ENCODE data around the gene RDH8.
A peak's percentile ranks its signal among the peaks of the same experiment; 100 is the strongest.
"Not testable (repeated sequence)": the region's sequence is repeated elsewhere in the genome, so short reads cannot be mapped to it uniquely, and the experiment has no call there.

The RDH8 gene

GRCh38 chr19:10005632-10006334 lies 7.5 kb upstream of the RDH8 start:
- no peak for DNase-seq (ENCODE audit: low read depth in 2 of 2)

GRCh38 chr19:10006335-10006708 lies 7.0 kb upstream of the RDH8 start:
- DNase-seq (ENCODE audit: low read depth in 2 of 2) = peak in 1 of 2 donors; percentile 17

GRCh38 chr19:10006752-10007323 lies 6.4 kb upstream of the RDH8 start:
- no peak for DNase-seq (ENCODE audit: low read depth in 2 of 2)

GRCh38 chr19:10007371-10008183 lies 5.7 kb upstream of the RDH8 start:
- no peak for DNase-seq (ENCODE audit: low read depth in 2 of 2)

- DNase-seq (ENCODE audit: low read depth in 2 of 2) = no peak
Observed at GRCh38 chr19:10008184-10008765, 5.0 kb upstream of the RDH8 start.

DNA sequence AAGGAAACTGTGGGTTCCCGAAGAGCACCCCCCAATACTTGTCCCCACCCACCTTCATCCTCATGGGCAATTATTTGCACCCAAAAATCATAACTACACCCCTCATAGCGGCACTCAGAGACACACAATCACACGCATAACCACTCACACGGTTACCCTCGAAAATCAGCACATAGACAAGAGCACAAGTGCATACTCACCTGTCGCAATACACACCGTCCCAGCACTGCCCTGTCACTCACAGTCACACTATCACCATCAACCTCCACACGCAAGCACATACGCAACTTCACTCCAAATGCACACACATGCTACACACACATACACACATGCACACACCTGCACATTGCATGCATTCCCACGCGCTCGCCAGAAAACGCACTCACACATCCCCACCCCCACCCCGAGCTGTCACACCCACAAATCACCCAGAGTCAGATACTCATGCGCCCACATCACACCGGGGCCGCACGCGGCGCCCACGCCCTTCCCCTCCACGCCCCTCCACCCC lies 3.5 kb upstream of the RDH8 start:
- no peak for DNase-seq (ENCODE audit: low read depth in 2 of 2)

- no peak for DNase-seq (ENCODE audit: low read depth in 2 of 2)
Observed at GRCh38 chr19:10010247-10010691, 3.0 kb upstream of the RDH8 start, which contains the start of gene COL5A3. TSS of gene COL5A3 (minus strand) at chr19:10010504. CDS start at chr19:10010385, 119 bp downstream.

GRCh38 chr19:10010939-10011338 lies 2.3 kb upstream of the RDH8 start:
- DNase-seq (ENCODE audit: low read depth in 2 of 2) = no peak

DNA sequence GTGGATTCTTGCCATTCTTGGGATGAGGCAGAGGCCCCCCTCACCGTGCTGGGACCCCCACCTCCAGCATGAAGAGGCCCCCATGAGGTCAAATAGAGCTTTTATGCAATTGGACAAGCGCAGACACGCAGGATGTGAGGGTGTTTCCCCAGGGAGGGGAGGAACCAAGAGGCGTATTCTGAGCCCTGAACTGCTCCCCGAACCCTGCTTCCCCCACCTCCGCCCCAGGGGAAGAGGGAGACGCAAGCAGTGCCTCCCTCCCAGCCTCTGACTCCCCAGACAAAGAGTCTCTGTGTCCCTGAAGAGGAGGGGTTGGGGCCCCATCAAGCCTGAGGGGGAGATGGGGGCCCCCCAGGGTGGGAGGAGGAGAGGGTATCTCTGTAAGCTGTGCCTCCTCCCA lies 1.3 kb upstream of the RDH8 start:
- no peak for DNase-seq (ENCODE audit: low read depth in 2 of 2)

DNA sequence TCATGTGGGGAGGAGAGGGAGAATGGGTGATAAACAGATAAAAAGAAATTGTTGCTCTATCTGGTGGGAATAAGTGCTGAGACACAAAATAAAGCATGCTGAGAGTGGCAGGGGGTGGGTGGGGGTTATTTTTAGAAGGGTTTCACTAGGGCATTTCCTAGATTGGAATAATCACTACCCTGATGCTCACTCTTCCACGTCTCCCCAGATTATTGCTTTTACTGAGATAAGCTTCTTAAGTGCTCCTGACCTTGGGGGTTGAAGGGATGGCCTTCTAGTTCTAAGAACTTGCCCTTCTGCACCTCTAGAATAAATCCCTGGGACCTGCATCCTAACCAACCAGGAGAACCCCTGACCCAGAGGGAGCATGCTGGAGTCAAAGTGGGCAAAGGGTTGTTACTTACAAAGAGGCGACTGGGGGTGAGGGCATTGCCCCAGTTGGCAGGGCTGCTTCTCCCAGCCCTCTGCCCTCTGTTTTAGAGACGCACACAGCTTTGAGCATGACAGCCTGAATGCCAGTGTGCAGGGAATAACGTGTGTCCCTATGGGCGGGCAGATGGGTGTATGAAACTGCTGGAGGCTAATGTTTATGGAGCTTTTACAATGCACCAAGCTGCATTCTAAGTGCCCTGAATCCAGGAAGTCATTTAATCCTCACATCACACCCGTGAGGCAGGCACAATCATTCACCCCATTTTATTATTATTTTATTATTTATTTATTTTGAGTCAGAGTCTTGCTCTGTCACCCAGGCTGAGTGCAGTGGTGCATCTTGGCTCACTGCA lies 743 bp downstream of the RDH8 start:
- no peak for DNase-seq (ENCODE audit: low read depth in 2 of 2)

GRCh38 chr19:10018263-10018662 lies 5.0 kb downstream of the RDH8 start:
- DNase-seq (ENCODE audit: low read depth in 2 of 2) = no peak

DNA sequence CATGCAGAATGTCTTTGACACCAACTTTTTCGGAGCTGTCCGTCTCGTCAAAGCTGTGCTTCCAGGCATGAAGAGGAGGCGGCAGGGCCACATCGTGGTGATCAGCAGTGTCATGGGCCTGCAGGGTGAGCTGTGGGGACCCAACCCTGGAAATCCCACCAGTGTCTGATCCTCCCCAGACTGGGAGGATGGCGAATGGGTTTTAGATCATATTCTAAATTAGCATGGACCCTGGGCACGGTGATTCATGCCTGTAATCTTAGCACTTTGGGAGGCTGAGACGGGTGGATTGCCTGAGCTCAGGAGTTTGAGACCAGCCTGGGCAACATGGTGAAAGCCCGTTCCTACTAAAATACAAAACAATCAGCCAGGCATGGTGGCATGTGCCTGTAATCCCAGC lies 5.5 kb downstream of the RDH8 start:
- no peak for DNase-seq (ENCODE audit: low read depth in 2 of 2)

DNA sequence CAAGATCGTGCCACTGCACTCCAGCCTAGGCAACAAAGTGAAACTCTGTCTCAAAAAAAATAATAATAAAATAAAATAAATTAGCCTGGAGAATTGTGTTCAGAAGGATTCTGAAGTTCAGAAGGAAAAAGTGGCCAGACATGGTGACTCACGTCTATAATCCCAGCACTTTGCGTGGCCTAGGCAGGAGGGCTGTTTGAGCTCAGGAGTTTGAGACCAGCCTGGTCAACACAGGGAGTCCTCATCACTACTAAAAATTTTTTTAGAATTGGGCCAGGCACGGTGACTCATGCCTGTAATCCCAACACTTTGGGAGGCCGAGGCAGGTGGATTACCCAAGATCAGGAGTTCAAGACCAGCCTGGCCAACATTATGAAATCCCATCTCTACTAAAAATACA lies 6.0 kb downstream of the RDH8 start:
- DNase-seq (ENCODE audit: low read depth in 2 of 2) = no peak

DNA sequence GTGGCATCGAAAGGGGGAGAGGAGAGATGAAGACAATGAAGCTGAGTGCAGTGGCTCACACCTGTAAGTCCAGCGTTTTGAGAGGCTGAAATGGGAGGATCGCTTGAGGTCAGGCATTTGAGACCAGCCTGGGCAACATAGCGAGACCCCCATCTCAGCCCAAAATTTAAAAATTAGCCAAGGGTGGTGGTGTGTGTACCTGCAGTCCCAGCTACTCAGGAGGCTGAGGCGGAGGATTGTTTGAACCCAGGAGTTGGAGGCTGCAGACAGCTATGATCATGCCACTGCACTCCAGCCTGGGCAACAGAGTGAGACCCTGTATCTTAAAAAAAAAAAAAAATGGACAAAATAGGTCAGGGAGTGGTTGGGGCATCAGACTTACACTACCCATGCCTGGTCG lies 7.6 kb downstream of the RDH8 start:
- no peak for DNase-seq (ENCODE audit: low read depth in 2 of 2)

DNA sequence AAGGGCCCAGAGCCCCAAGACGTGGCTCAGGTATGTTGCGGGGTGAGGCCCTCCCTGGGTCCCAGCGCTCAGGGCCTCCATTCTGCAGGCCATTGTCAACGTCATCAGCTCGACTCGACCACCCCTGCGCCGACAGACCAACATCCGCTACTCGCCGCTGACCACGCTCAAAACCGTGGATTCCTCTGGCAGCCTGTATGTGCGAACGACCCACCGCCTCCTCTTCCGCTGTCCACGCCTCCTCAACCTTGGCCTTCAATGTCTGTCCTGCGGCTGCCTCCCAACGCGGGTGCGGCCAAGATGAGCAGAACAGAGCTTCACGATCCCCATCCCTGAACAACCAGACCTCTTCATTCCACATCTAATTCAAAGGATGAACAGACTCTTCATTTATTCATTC lies 8.2 kb downstream of the RDH8 start:
- DNase-seq (ENCODE audit: low read depth in 2 of 2) = no peak

GRCh38 chr19:10021863-10022262 lies 8.6 kb downstream of the RDH8 start:
- DNase-seq (ENCODE audit: low read depth in 2 of 2) = no peak

DNA sequence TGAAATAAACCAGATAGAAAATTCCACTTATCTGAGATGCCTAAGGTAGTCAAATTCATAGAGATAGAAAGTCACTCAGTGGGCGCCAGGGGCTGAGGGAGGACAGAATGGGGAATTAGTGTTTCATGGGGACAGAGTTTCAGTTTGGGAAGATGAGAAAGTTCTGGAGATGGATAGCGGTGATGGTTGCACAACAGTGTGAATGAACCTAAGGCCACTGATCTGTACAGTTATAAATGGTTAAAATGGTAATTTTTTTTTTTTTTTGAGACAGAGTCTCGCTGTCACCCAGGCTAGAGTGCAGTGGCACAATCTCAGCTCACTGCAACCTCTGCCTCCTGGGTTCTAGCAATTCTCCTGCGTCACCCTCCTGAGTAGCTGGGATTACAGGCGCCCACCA lies 9.8 kb downstream of the RDH8 start:
- DNase-seq (ENCODE audit: low read depth in 2 of 2) = not testable (repeated sequence)

- no peak for DNase-seq (ENCODE audit: low read depth in 2 of 2)
Observed at GRCh38 chr19:10026744-10027143, 13.5 kb downstream of the RDH8 start.

DNA sequence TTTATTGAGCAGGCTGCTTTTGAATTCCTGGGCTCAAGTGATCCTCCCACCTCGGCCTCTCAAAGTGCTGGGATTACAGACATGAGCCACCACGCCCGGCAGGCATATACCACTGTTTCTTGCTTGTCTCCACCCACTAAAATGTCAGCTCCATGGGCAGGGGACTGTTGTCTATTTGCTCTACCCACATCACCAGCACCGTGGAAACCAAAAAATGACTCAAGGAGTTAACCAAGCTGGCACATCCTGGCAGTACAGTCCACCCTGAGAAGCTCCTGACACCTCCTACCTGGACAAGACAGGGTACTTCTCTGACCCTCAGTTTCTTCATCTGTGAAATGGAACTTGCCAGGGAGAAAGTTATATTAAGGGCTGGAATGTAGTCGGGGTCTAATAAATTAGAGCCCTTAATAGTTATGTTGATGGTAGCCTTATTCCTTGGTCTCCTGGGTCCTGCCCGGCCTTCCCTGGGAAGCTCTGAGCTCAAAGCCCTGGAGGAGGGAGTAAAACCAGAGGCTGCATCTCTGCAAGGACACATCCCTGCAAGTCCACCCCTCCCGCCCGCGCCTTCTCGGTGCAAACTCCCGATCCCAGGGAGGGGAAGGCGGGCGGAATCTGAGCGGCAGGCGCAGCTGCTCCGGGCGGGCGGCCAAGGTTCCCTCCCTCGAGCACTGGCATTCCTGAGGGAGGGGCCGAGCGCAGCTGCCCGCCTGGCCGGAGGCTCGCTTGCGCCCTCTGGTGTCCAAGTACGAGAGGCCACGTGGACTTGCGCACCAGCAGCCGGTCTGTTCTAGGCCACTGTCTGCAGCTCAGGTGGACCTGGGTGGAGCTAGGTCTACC lies 14.1 kb downstream of the RDH8 start:
- peak; percentile 64 to 68 for DNase-seq (ENCODE audit: low read depth in 2 of 2)

- DNase-seq (ENCODE audit: low read depth in 2 of 2) = no peak
Observed at GRCh38 chr19:10033614-10034013, 20.3 kb downstream of the RDH8 start.

Measured in stimulated activated CD8-positive, alpha-beta memory T cell treated with anti-CD3 and anti-CD28 coated beads, Interleukin-15, amount 100 ng/mL, for 48 hours (primary cell).